Heart left ventricle (tissue), 16 donors: ENCODE data around the gene FAAP100. TPM values are rescaled to one million over a fixed set of nuclear protein-coding genes. Genes with fewer than 3 reads are reported as not detected.

Source experiments
- ATAC-seq, 4 donors: fragments of 200-7000 bp; cut with Tn5 transposase; one replicate each; pipeline ENCODE4 v1.9.1; 2020 to 2022; ENCODE audit warnings: moderate library complexity in 4 of 4, mild to moderate bottlenecking in 3 of 4, moderate number of reproducible peaks in 1 of 4
- DNase-seq, 5 donors: peaks; one replicate each; pipeline ENCODE4 v3.0.0-alpha.2; 2020
- H3K27ac ChIP-seq, 12 donors: fragments of 200-600 bp; sonication (generic) in 4 of 12; one replicate each; pipeline versions ENCODE4 v1.5.0 to v1.8.0; 2016 to 2022; ENCODE audit warnings: mild to moderate bottlenecking in 2 of 12
- H3K27me3 ChIP-seq, 9 donors: fragments of 200-600 bp; sonication (generic) in 2 of 9; one replicate each; pipeline versions ENCODE4 v1.5.1 to v1.8.0; 2016 to 2022; ENCODE audit warnings: mild to moderate bottlenecking in 3 of 9
- H3K36me3 ChIP-seq, 9 donors: fragments of 200-600 bp; sonication (generic) in 2 of 9; one replicate each; pipeline versions ENCODE4 v1.5.0 to v1.8.0; 2018 to 2022; ENCODE audit warnings: mild to moderate bottlenecking in 2 of 9
- H3K4me1 ChIP-seq, 12 donors: fragments of 200-600 bp; sonication (generic) in 4 of 12; one replicate each; pipeline versions ENCODE4 v1.5.0 to v1.8.0; 2016 to 2022; ENCODE audit warnings: mild to moderate bottlenecking in 3 of 12
- H3K4me3 ChIP-seq, 12 donors: fragments of 200-600 bp; sonication (generic) in 4 of 12; one replicate each; pipeline versions ENCODE4 v1.5.0 to v1.8.0; 2017 to 2022; ENCODE audit warnings: mild to moderate bottlenecking in 9 of 12, moderate library complexity in 4 of 12
- H3K9me3 ChIP-seq, 12 donors: fragments of 200-600 bp; sonication (generic) in 4 of 12; one replicate each; pipeline versions ENCODE4 v1.5.0 to v1.8.0; 2016 to 2022; ENCODE audit warnings: mild to moderate bottlenecking in 1 of 12
- POLR2A ChIP-seq, 2 donors: fragments of 450-650 bp; IDR thresholded peaks; one replicate each; pipeline ENCODE4 v1.6.1; 2017; ENCODE audit warnings: antibody characterized with exemption in 2 of 2, mild to moderate bottlenecking in 2 of 2, moderate library complexity in 2 of 2
- WGBS, 4 donors: extraction: QIAGEN DNeasy Blood & Tissue Kit in 2 of 4; methylation state at CpG; one replicate each; pipeline versions ENCODE4 v1.1.5 to v1.1.7; 2013 to 2018; 5-methylcytosine and 5-hydroxymethylcytosine counted together
- intact Hi-C, 10 donors: fragments of 100-400 bp; cut with DNase I; formaldehyde crosslinking; loops; one replicate each; pipeline versions ENCODE4 v1.11.1 to v1.14.2; 2022
- polyA plus RNA-seq, 2 donors: library from polyadenylated mRNA; stranded (reverse); fragments of 200-250 nt; gene quantifications; one replicate each; pipeline ENCODE4 v1.2.3, GENCODE V29; 2013
- total RNA-seq, 9 donors: library from RNA; depleted of rRNA in 2 of 9; stranded (reverse); fragments of >200 nt in 2 of 9; fragmentation: NEBNext Ultra II Directional in 3 of 9; extraction: Animal tissue kit (Norgen Biotek cat#: 25700) in 3 of 9; gene quantifications; one replicate each; pipeline versions ENCODE4 v1.1.0 to v1.2.4, GENCODE V29; 2016 to 2023
- TF ChIP-seq, protein P1 (sequence below), 12 donors: fragments of 200-600 bp; sonication (generic) in 4 of 12; IDR thresholded peaks; one replicate each; pipeline versions ENCODE4 v1.5.0 to v1.8.0; 2018 to 2022; ENCODE audit warnings: antibody characterized with exemption in 12 of 12, mild to moderate bottlenecking in 5 of 12
- donor health status: ischemic (EF 13 %, LVEDD 7.1; RV severe dilation, severe dysfunction).
- donor health status: healthy with polysubstance abuse.
- donor health status: DM: no; HTN: yes; CAD: no.
- donor health status: DM: no; HTN: no; CAD: no.
- donor health status: ischemic (EF 25% LVEDD 6.9; RV normal size, moderate dysfunction).
- donor health status: ischemic (EF 25% LVEDD 5.7; RV mildly dilated, moderate dysfunction).
- donor health status: healthy.
- donor health status: DM: yes; HTN: yes; CAD: no.
- donor health status: ischemic (EF 35%, LVEDD 5.7; RV mildly dilated, moderate dysfunction).
- donor health status: nonischemic (EF 11% LVEDD 7.7; RV severe dilation, severe dysfunction).
- donor health status: DM: yes; HTN: yes; CAD: no.
- donor health status: PGD.
- donor health status: ischemic (EF 29% LVEDD 5.4; RV normal size, mild dysfunction).
- donor health status: nonischemic (EF 23%, LVEDD 6.1; RV moderate dilation, normal function).

FAAP100 gene
- total and polyA plus RNA-seq, 11 donors, result 10.1 to 21.6 (median 16.6) TPM

- intact Hi-C loops, result loop anchor here in 6 of 10 donors (2.0 to 5.0 kb wide), 5 partner anchors 27 to 63 kb away; partner anchors contain the start of gene ACTG1 (in 1 of the 6)
- peaks cover 0 to 41% (median 23%) of the 10 kb centered on the region in 12 donors for H3K4me1 ChIP-seq
- ATAC-seq, result no peak
- TF ChIP-seq, protein P1, sequence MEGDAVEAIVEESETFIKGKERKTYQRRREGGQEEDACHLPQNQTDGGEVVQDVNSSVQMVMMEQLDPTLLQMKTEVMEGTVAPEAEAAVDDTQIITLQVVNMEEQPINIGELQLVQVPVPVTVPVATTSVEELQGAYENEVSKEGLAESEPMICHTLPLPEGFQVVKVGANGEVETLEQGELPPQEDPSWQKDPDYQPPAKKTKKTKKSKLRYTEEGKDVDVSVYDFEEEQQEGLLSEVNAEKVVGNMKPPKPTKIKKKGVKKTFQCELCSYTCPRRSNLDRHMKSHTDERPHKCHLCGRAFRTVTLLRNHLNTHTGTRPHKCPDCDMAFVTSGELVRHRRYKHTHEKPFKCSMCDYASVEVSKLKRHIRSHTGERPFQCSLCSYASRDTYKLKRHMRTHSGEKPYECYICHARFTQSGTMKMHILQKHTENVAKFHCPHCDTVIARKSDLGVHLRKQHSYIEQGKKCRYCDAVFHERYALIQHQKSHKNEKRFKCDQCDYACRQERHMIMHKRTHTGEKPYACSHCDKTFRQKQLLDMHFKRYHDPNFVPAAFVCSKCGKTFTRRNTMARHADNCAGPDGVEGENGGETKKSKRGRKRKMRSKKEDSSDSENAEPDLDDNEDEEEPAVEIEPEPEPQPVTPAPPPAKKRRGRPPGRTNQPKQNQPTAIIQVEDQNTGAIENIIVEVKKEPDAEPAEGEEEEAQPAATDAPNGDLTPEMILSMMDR (IDR thresholded peaks at IDR 0.05), result no peak
- H3K36me3 ChIP-seq, result peaks cover 0 to 53% (median 42%) of the 10 kb centered on the region in 9 donors
- no peaks in the 10 kb centered on the region for H3K9me3 ChIP-seq
- 94 to 97% (median 96%) methylated on average over 6 to 15 of the region's 15 CpGs for WGBS, 4 donors
- peak in 1 of 5 donors; percentile 58 for DNase-seq
- H3K27me3 ChIP-seq, result no peaks in the 10 kb centered on the region
- H3K4me3 ChIP-seq, result no peak overlapping the region
- no peak overlapping the region for H3K27ac ChIP-seq
Observed at GRCh38 chr17:81550285-81550684, 1.9 kb downstream of the FAAP100 start.

GRCh38 chr17:81549826-81550225 lies 2.3 kb downstream of the FAAP100 start:
- Histone ChIP-seq H3K36me3 (peaks cover 0 to 57% (median 47%) of the 10 kb centered on the region in 9 donors), H3K27ac (no peak overlapping the region), H3K9me3 (no peaks in the 10 kb centered on the region), H3K4me3 (no peak overlapping the region), H3K4me1 (peaks cover 0 to 41% (median 23%) of the 10 kb centered on the region in 12 donors), H3K27me3 (no peaks in the 10 kb centered on the region)
- ATAC-seq (no peak), DNase-seq (no peak)
- intact Hi-C loops, result loop anchor here in 6 of 10 donors (2.0 to 5.0 kb wide), 5 partner anchors 27 to 63 kb away; partner anchors contain the start of gene ACTG1 (in 1 of the 6)
- 88 to 95% (median 93%) methylated on average over 8 of the region's 8 CpGs for WGBS, 4 donors
- TF ChIP-seq, protein P1 (IDR thresholded peaks at IDR 0.05), result no peak
- no peak for TF ChIP-seq POLR2A (IDR thresholded peaks at IDR 0.05)

- intact Hi-C loops, result no loop called here
- no peak for ATAC-seq
- TF ChIP-seq POLR2A (IDR thresholded peaks at IDR 0.05), result no peak
- TF ChIP-seq, protein P1 (IDR thresholded peaks at IDR 0.05), result no peak
- no peaks in the 10 kb centered on the region for H3K9me3 ChIP-seq
- H3K36me3 ChIP-seq, result peaks cover 0 to 65% (median 54%) of the 10 kb centered on the region in 9 donors
- DNase-seq, result no peak
- no peak overlapping the region for H3K27ac ChIP-seq
- no peaks in the 10 kb centered on the region for H3K27me3 ChIP-seq
- peaks cover 0 to 38% (median 23%) of the 10 kb centered on the region in 12 donors for H3K4me1 ChIP-seq
- no peak overlapping the region for H3K4me3 ChIP-seq
- 75 to 85% (median 81%) methylated on average over 11 to 16 of the region's 16 CpGs for WGBS, 4 donors
Observed at GRCh38 chr17:81549031-81549557, 3.1 kb downstream of the FAAP100 start.

DNA sequence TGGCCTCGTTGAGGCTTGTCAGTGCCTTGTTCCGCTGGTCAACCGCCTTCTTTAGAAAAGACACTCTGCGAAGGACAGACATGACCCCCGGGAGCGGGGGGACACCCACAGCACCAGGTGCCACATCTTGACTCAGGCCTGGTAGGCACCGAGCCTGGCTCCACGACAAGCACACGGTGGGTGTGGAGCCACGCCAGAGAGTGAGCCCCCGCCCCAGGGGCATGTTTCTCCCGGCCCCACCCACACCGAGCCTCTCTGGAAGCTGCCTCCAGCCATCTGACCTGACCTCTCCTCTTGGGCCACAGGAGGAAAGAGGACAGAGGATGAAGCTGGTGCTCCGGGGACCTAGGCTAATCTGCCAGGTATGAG lies 4.6 kb downstream of the FAAP100 start:
- Histone ChIP-seq H3K4me3 (no peak overlapping the region), H3K27me3 (no peaks in the 10 kb centered on the region), H3K9me3 (no peaks in the 10 kb centered on the region), H3K4me1 (peaks cover 0 to 34% (median 12%) of the 10 kb centered on the region in 12 donors), H3K27ac (no peak overlapping the region), H3K36me3 (peaks cover 0 to 80% (median 61%) of the 10 kb centered on the region in 9 donors)
- DNase-seq (peak in 1 of 5 donors; percentile 17), ATAC-seq (no peak)
- 83 to 95% (median 88%) methylated on average over 7 to 14 of the region's 14 CpGs for WGBS, 4 donors
- TF ChIP-seq, protein P1 (IDR thresholded peaks at IDR 0.05), result no peak
- TF ChIP-seq POLR2A (IDR thresholded peaks at IDR 0.05), result no peak
- intact Hi-C loops, result no loop called here
